Body of pancreas (tissue), 4 donors: ENCODE data around the gene ELOVL5. TPM values are rescaled to one million over a fixed set of nuclear protein-coding genes. Genes with fewer than 3 reads are reported as not detected.
"Not testable (repeated sequence)": the region's sequence is repeated elsewhere in the genome, so short reads cannot be mapped to it uniquely, and the experiment has no call there.

Experiments used
- ATAC-seq: fragments of 150-250 bp; one replicate; pipeline ENCODE4 v1.9.1; 2016
- DNase-seq, 4 donors: peaks; one replicate each; pipeline ENCODE4 v3.0.0-alpha.2; 2019
- H3K27ac ChIP-seq, 4 donors: fragments of 200-600 bp; sonication (generic); 1 replicate in 3 of 4; 2 replicates in 1 of 4; pipeline versions ENCODE4 v1.5.1 to v1.6.1; 2016 to 2019; ENCODE audit warnings: mild to moderate bottlenecking in 1 of 4, mixed read lengths in 1 of 4, moderate library complexity in 1 of 4
- H3K27me3 ChIP-seq, 2 donors: fragments of 200-600 bp; sonication (generic); one replicate each; pipeline ENCODE4 v1.6.0; 2016; ENCODE audit warnings: mild to moderate bottlenecking in 1 of 2
- H3K36me3 ChIP-seq, 2 donors: fragments of 200-600 bp; sonication (generic); replicated peaks in 1 of 2; 2 replicates each; pipeline ENCODE4 v1.5.1; 2016; ENCODE audit warnings: low read depth in 2 of 2; ENCODE audit not compliant: insufficient read depth in 1 of 2
- H3K4me1 ChIP-seq: fragments of 200-600 bp; sonication (generic); one replicate; pipeline ENCODE4 v1.6.0; 2016
- H3K4me3 ChIP-seq, 2 donors: fragments of 200-600 bp; sonication (generic); 1 replicate in 1 of 2; 2 replicates in 1 of 2; pipeline ENCODE4 v1.5.1; 2016 to 2019
- H3K9me3 ChIP-seq, 3 donors: fragments of 200-600 bp; sonication (generic); 1 replicate in 2 of 3; 2 replicates in 1 of 3; pipeline ENCODE4 v1.5.1; 2016
- POLR2A ChIP-seq, 3 donors: fragments of 450-650 bp; IDR thresholded peaks; one replicate each; pipeline ENCODE4 v1.6.1; 2016; ENCODE audit warnings: antibody characterized with exemption in 3 of 3, mild to moderate bottlenecking in 2 of 3
- WGBS, 2 donors: methylation state at CpG; one replicate each; pipeline ENCODE4 v1.1.5; 2017; 5-methylcytosine and 5-hydroxymethylcytosine counted together
- intact Hi-C: fragments of 100-400 bp; cut with DNase I; formaldehyde crosslinking; loops from one replicate; pipeline ENCODE4 v1.15.1; 2023
- total RNA-seq, 2 donors: library from RNA; depleted of rRNA; stranded (reverse); fragments of >200 nt; gene quantifications; one replicate each; pipeline ENCODE4 v1.1.0, GENCODE V29; 2016
- TF ChIP-seq, protein P1 (sequence below), 7 experiments: fragments of 450-650 bp in 4 of 7; fragments of 200-600 bp in 3 of 7; sonication (generic) in 3 of 7; IDR thresholded peaks; one replicate each; pipeline ENCODE4 v1.5.1; 2016 to 2019; ENCODE audit warnings: antibody characterized with exemption in 7 of 7

The ELOVL5 gene
- total RNA-seq, 2 donors from 2014 or later, result 8.6 to 11.2 TPM

GRCh38 chr6:53317861-53318260 lies 30.9 kb downstream of the ELOVL5 start:
- Histone ChIP-seq H3K9me3 (no peaks in the 10 kb centered on the region), H3K27ac (no peak overlapping the region), H3K36me3 (no peaks in the 10 kb centered on the region), H3K27me3 (no peaks in the 10 kb centered on the region), H3K4me3 (no peak overlapping the region), H3K4me1 (peaks cover 8% of the 10 kb centered on the region)
- ATAC-seq, result no peak
- WGBS, 2 donors, result 91 to 96% methylated on average over 2 of the region's 2 CpGs
- TF ChIP-seq, protein P1, sequence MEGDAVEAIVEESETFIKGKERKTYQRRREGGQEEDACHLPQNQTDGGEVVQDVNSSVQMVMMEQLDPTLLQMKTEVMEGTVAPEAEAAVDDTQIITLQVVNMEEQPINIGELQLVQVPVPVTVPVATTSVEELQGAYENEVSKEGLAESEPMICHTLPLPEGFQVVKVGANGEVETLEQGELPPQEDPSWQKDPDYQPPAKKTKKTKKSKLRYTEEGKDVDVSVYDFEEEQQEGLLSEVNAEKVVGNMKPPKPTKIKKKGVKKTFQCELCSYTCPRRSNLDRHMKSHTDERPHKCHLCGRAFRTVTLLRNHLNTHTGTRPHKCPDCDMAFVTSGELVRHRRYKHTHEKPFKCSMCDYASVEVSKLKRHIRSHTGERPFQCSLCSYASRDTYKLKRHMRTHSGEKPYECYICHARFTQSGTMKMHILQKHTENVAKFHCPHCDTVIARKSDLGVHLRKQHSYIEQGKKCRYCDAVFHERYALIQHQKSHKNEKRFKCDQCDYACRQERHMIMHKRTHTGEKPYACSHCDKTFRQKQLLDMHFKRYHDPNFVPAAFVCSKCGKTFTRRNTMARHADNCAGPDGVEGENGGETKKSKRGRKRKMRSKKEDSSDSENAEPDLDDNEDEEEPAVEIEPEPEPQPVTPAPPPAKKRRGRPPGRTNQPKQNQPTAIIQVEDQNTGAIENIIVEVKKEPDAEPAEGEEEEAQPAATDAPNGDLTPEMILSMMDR (IDR thresholded peaks at IDR 0.05), result no peak
- no peak for TF ChIP-seq POLR2A (IDR thresholded peaks at IDR 0.05)
- no peak for DNase-seq
- intact Hi-C loops, result no loop called here

DNA sequence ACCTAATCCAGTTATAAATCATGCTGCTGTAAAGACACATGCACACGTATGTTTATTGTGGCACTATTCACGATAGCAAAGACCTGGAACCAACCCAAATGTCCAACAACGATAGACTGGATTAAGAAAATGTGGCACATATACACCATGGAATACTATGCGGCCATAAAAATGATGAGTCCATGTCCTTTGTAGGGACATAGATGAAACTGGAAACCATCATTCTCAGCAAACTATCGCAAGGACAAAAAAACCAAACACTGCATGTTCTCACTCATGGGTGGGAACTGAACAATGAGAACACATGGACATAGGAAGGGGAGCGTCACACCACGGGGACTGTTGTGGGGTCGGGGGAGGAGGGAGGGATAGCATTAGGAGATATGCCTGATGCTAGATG lies 31.5 kb downstream of the ELOVL5 start:
- H3K27me3 ChIP-seq, ATAC-seq, H3K36me3 ChIP-seq, H3K4me3 ChIP-seq, H3K4me1 ChIP-seq, H3K9me3 ChIP-seq, intact Hi-C loops, DNase-seq, H3K27ac ChIP-seq: not testable (repeated sequence)
- 86% methylated on average over 8 of the region's 8 CpGs for WGBS, 2 donors

GRCh38 chr6:53316142-53316541 lies 32.6 kb downstream of the ELOVL5 start:
- H3K4me3 ChIP-seq, result no peak overlapping the region
- no peaks in the 10 kb centered on the region for H3K4me1 ChIP-seq
- ATAC-seq (no peak), DNase-seq (no peak)
- no peaks in the 10 kb centered on the region for H3K27me3 ChIP-seq
- H3K36me3 ChIP-seq, result no peaks in the 10 kb centered on the region
- intact Hi-C loops, result no loop called here
- TF ChIP-seq, protein P1 (IDR thresholded peaks at IDR 0.05), result no peak
- TF ChIP-seq POLR2A (IDR thresholded peaks at IDR 0.05), result no peak
- no peaks in the 10 kb centered on the region for H3K9me3 ChIP-seq
- no peak overlapping the region for H3K27ac ChIP-seq

GRCh38 chr6:53315086-53315724 lies 33.5 kb downstream of the ELOVL5 start:
- Histone ChIP-seq H3K27ac (no peak overlapping the region), H3K36me3 (no peaks in the 10 kb centered on the region), H3K4me3 (no peak overlapping the region), H3K4me1 (no peaks in the 10 kb centered on the region), H3K27me3 (no peaks in the 10 kb centered on the region), H3K9me3 (no peaks in the 10 kb centered on the region)
- intact Hi-C loops, result no loop called here
- DNase-seq, result no peak
- ATAC-seq, result no peak
- TF ChIP-seq POLR2A (IDR thresholded peaks at IDR 0.05), result no peak
- TF ChIP-seq, protein P1 (IDR thresholded peaks at IDR 0.05), result no peak
- 67 to 70% methylated on average over 3 of the region's 3 CpGs for WGBS, 2 donors

DNA sequence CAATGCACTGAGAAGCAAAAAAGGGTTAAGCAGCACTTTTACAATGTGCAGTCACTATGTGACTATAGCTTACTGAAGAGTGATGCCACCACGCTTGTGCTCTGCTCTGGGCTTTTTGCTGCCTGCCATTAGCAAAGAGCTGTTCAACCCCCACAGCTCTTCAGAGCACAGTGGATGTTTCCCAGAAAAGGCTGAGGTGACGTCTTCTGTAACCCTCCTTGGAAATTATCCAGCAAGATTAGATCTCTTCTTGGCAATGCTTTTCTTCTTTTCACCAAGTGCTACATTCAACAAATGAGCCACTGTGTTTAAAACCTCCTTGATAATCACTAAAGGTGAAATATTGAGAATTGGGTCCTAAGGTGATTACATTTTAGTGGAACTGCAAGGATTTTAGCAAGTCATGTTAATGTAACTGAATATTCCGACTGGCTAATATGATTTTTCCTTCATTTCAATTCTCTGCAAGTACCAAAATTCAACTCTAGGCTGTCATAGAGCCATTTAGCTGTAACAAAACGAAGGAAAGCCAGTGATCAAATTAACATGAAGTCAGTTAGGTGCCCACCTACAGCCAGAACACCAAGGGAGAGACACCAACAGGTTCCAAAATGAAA lies 34.9 kb downstream of the ELOVL5 start:
- Histone ChIP-seq H3K36me3 (no peaks in the 10 kb centered on the region), H3K9me3 (no peaks in the 10 kb centered on the region), H3K27ac (no peak overlapping the region), H3K4me1 (peaks cover 5% of the 10 kb centered on the region), H3K27me3 (no peaks in the 10 kb centered on the region), H3K4me3 (no peak overlapping the region)
- no peak for TF ChIP-seq POLR2A (IDR thresholded peaks at IDR 0.05)
- TF ChIP-seq, protein P1 (IDR thresholded peaks at IDR 0.05), result no peak
- 58 to 65% methylated on average over 4 of the region's 4 CpGs for WGBS, 2 donors
- intact Hi-C loops, result no loop called here
- no peak for ATAC-seq
- no peak for DNase-seq
